Stimulated activated CD4-positive, alpha-beta T cell treated with anti-CD3 and anti-CD28 coated beads, TNF-alpha, amount 100 ng/mL, for 1 hour (primary cell): Measurements from ENCODE around the gene STMND1.
"Not testable (repeated sequence)": the region's sequence is repeated elsewhere in the genome, so short reads cannot be mapped to it uniquely, and the experiment has no call there.

Experiments used
- DNase-seq, 3 donors: peaks; one replicate each; pipeline ENCODE4 v3.0.0-alpha.2; 2020; ENCODE audit warnings: low read depth in 3 of 3, low spot score in 1 of 3

STMND1 gene

DNA sequence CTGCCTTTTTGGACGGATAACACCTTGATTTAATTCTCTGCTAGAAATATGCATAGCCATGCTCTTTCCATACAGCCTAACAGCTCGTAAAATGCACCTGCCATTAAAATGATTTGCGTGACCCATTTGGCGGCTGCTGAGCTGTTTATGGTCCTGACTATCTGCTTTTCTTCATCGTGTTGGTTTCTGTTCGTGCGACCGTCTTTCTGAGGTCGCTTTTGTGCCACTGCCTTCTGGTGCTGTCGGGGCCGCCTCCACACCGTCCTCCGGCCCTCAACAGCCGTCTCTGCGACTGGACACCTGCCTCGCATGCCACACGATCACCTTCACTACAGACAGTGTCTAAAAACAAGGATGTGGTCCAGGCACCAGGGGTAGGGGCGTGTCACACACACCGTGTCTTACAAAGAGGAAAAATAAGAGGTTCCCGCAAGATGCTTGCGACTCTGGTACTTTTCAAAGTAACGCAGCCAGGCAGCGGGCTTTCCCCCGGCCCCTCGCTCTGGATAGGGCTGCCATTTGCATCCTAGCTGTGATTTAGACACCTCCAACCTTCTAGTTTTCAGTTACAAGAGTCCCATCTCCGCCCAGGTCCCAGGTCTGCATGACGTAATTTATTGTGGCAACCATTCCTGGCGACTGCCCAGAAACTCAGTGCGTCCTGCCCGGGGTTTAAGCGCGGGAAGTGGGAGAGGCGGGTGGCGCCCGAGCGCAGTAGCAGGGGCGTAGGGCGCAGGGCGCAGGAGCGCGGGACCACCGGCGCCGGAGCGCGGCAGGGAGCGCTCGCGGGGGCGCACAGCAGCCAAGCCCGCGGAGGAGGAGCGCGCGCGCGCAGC lies at the start of gene STMND1:
Gene STMND1 (plus strand): TSS at position 629 of the 836 bp plus-strand sequence. CDS start 208 bp downstream, outside the sequence.
- no peak for DNase-seq

GRCh38 chr6:17054647-17055046 lies 47.2 kb upstream of the STMND1 start:
- DNase-seq: no peak

- no peak for DNase-seq
Measured at GRCh38 chr6:17057322-17057721, 44.5 kb upstream of the STMND1 start.

GRCh38 chr6:17058550-17058949 lies 43.3 kb upstream of the STMND1 start:
- no peak for DNase-seq

GRCh38 chr6:17059022-17059421 lies 42.8 kb upstream of the STMND1 start:
- DNase-seq: no peak

- no peak for DNase-seq
Measured at GRCh38 chr6:17059850-17060249, 42.0 kb upstream of the STMND1 start.

GRCh38 chr6:17061097-17061496 lies 40.8 kb upstream of the STMND1 start:
- no peak for DNase-seq

- DNase-seq: no peak
Measured at GRCh38 chr6:17062871-17063440, 38.9 kb upstream of the STMND1 start.

GRCh38 chr6:17064975-17065374 lies 36.9 kb upstream of the STMND1 start:
- no peak for DNase-seq

DNA sequence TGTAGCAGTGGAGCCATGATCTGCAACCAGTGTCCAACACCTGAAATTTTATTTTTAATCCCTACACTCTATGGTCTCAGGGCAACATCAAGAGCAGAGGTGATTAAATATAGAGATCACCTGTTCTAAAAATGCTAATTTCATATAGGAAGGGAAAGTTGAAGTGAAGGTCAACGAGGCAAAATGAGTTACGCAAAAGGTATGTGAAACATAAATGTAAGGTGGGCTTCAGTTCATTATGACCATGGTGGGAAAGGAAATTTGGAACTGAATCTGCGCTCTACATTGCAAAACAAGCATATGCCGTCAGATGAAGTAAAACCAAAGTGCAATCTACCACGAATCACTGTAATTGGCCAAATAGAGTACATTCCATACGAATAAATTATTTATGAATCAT lies 35.2 kb upstream of the STMND1 start:
- no peak for DNase-seq

DNA sequence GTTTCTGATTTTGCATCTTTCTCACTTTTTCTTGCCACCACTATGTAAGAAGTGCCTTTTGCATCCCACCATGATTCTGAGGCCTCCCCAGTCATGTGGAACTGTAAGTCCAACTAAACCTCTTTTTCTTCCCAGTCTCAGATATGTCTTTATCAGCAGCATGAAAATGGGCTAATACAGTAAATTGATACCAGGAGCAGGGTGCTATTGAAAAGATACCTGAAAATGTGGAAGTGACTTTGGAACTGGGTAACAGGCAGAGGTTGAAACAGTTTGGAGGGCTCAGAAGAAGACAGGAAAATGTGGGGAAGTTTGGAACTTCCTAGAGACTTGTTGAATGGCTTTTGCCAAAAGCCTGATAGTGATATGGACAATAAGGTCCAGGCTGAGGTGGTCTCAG lies 32.9 kb upstream of the STMND1 start:
- not testable (repeated sequence) for DNase-seq

GRCh38 chr6:17070400-17070799 lies 31.4 kb upstream of the STMND1 start:
- not testable (repeated sequence) for DNase-seq

DNA sequence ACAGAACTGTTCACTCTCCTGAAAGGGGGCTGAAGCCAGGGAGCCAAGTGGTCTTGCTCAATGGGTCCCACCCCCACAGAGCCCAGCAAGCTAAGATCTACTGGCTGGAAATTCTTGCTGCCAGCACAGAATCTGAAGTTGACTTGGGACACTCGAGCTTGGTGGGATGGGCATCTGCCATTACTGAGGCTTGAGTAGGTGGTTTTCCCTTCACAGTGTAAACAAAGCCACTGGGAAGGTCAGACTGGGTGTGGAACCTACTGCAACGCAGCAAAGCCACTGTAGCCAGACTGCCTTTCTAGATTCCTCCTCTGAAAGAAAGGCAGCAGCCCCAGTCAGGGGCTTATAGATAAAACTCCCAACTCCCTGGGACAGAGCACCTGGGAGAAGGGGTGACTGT lies 28.3 kb upstream of the STMND1 start:
- DNase-seq: not testable (repeated sequence)

- DNase-seq: no peak
Measured at GRCh38 chr6:17081273-17081672, 20.6 kb upstream of the STMND1 start.

GRCh38 chr6:17081860-17082508 lies 19.9 kb upstream of the STMND1 start:
- DNase-seq: no peak

GRCh38 chr6:17083397-17083796 lies 18.5 kb upstream of the STMND1 start:
- no peak for DNase-seq

DNA sequence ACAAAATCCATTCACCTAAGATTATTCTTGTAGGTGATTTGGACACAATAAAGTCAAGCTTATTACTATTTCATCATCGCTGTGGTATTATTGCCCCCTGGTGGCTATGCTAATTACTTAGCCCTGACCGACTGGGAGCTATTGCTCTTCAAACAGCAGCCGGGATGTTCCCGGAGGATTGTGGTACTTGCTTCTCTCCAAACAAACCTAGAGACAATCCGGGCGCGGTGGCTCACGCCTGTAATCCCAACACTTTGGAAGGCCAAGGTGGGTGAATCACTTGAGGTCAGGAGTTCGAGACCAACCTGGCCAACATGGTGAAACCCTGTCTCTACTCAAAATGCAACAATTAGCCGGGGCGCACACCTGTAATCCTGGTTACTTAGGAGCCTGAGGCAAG lies 15.4 kb upstream of the STMND1 start:
- DNase-seq: no peak

DNA sequence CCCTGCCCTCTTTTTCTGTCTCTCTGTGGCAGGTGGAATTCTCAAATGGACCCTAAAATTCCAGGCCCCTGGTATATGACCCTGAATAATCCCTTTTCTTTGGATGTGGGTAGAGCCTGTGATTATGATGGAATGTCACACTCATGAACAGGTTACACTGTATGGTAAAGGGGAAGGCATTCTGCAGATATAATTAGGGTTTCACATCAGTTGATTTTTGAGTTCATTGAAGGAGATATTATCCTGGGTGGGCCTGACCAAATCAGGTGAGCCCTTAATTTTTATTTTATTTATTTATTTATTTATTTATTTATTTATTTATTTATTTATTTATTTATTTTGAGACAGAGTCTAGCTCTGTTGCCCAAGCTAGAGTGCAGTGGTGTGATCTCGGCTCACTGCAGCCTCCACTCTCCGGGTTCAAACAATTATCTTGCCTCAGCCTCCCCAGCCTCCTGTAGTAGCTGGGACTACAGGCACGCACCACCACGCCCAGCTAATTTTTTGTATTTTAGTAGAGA lies 13.7 kb upstream of the STMND1 start:
- DNase-seq: no peak

- no peak for DNase-seq
Measured at GRCh38 chr6:17091122-17091521, 10.7 kb upstream of the STMND1 start.

GRCh38 chr6:17093686-17094085 lies 8.2 kb upstream of the STMND1 start:
- no peak for DNase-seq

- DNase-seq: no peak
Measured at GRCh38 chr6:17096096-17096495, 5.8 kb upstream of the STMND1 start.

- no peak for DNase-seq
Measured at GRCh38 chr6:17096652-17097051, 5.2 kb upstream of the STMND1 start.
